ENCODE measurements around the gene HMGCLL1.

GRCh38 chr6:55388211-55388610, 190.8 kb downstream of the HMGCLL1 start:
- TF ChIP-seq, protein P1, sequence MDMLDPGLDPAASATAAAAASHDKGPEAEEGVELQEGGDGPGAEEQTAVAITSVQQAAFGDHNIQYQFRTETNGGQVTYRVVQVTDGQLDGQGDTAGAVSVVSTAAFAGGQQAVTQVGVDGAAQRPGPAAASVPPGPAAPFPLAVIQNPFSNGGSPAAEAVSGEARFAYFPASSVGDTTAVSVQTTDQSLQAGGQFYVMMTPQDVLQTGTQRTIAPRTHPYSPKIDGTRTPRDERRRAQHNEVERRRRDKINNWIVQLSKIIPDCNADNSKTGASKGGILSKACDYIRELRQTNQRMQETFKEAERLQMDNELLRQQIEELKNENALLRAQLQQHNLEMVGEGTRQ (CRISPR knock-in tag; IDR thresholded peaks at IDR 0.05): no peak
- no peak for TF ChIP-seq FOXJ3 (CRISPR knock-in tag; IDR thresholded peaks at IDR 0.05; ENCODE audit: borderline replicate concordance)
- TF ChIP-seq CTCF (IDR thresholded peaks at IDR 0.05): no peak
- no peak for TF ChIP-seq NR2C2 (CRISPR knock-in tag; IDR thresholded peaks at IDR 0.05)
- no peak for TF ChIP-seq FOXK1 (CRISPR knock-in tag; IDR thresholded peaks at IDR 0.05)
- no peak for TF ChIP-seq EMX1 (CRISPR knock-in tag; IDR thresholded peaks at IDR 0.05)
- no peak for TF ChIP-seq ETV6 (CRISPR knock-in tag; IDR thresholded peaks at IDR 0.05)
- TF ChIP-seq ZBTB21 (CRISPR knock-in tag; IDR thresholded peaks at IDR 0.05; ENCODE audit: borderline replicate concordance): no peak
- TF ChIP-seq NR1H2 (CRISPR knock-in tag; IDR thresholded peaks at IDR 0.05): no peak

Measured in WTC11 (cell line).